ENCODE measurements around the gene TUB.

The TUB gene

GRCh38 chr11:8083871-8084281 is 2.9 kb downstream of the TUB start:
- DNase-seq (ENCODE audit: low read depth, low spot score) = no peak
- Histone ChIP-seq H3K9me3 (ENCODE audit: control insufficient read depth, insufficient read depth, low read length) (no peaks in the 10 kb centered on the region), H3K4me1 (ENCODE audit: control insufficient read depth, insufficient read depth, low read length) (peaks cover 19% of the 10 kb centered on the region), H3K36me3 (ENCODE audit: control insufficient read depth, insufficient read depth, low read length) (no peaks in the 10 kb centered on the region), H3K27me3 (ENCODE audit: control insufficient read depth, insufficient read depth, low read length) (no peaks in the 10 kb centered on the region; the same call in 1 of the 2 replicates), H3K4me3 (ENCODE audit: low read length) (no peak overlapping the region), H3K27ac (ENCODE audit: low read length) (no peak overlapping the region)
- no CpG with 5 or more reads among the region's 1 CpG for WGBS (ENCODE audit: insufficient coverage, insufficient read length)

- Histone ChIP-seq H3K4me1 (ENCODE audit: control insufficient read depth, insufficient read depth, low read length) (peaks cover 19% of the 10 kb centered on the region), H3K36me3 (ENCODE audit: control insufficient read depth, insufficient read depth, low read length) (no peaks in the 10 kb centered on the region), H3K27ac (ENCODE audit: low read length) (no peak overlapping the region), H3K27me3 (ENCODE audit: control insufficient read depth, insufficient read depth, low read length) (no peaks in the 10 kb centered on the region; the same call in 1 of the 2 replicates), H3K9me3 (ENCODE audit: control insufficient read depth, insufficient read depth, low read length) (no peaks in the 10 kb centered on the region), H3K4me3 (ENCODE audit: low read length) (no peak overlapping the region)
- WGBS (ENCODE audit: insufficient coverage, insufficient read length) = no CpG with 5 or more reads among the region's 6 CpGs
- DNase-seq (ENCODE audit: low read depth, low spot score) = no peak
Measured at GRCh38 chr11:8084352-8084751, 3.3 kb downstream of the TUB start.

- WGBS (ENCODE audit: insufficient coverage, insufficient read length) = no CpG with 5 or more reads among the region's 11 CpGs
- Histone ChIP-seq H3K4me3 (ENCODE audit: low read length) (no peak overlapping the region), H3K27me3 (ENCODE audit: control insufficient read depth, insufficient read depth, low read length) (no peaks in the 10 kb centered on the region; the same call in 1 of the 2 replicates), H3K36me3 (ENCODE audit: control insufficient read depth, insufficient read depth, low read length) (no peaks in the 10 kb centered on the region), H3K4me1 (ENCODE audit: control insufficient read depth, insufficient read depth, low read length) (peaks cover 19% of the 10 kb centered on the region), H3K9me3 (ENCODE audit: control insufficient read depth, insufficient read depth, low read length) (no peaks in the 10 kb centered on the region), H3K27ac (ENCODE audit: low read length) (no peak overlapping the region)
- no peak for DNase-seq (ENCODE audit: low read depth, low spot score)
Measured at GRCh38 chr11:8085011-8085645, 4.1 kb downstream of the TUB start.

GRCh38 chr11:8086001-8086479 is 5.0 kb downstream of the TUB start:
- Histone ChIP-seq H3K36me3 (ENCODE audit: control insufficient read depth, insufficient read depth, low read length) (no peaks in the 10 kb centered on the region), H3K4me1 (ENCODE audit: control insufficient read depth, insufficient read depth, low read length) (peaks cover 19% of the 10 kb centered on the region), H3K27me3 (ENCODE audit: control insufficient read depth, insufficient read depth, low read length) (no peaks in the 10 kb centered on the region; the same call in 1 of the 2 replicates), H3K4me3 (ENCODE audit: low read length) (no peak overlapping the region), H3K27ac (ENCODE audit: low read length) (no peak overlapping the region), H3K9me3 (ENCODE audit: control insufficient read depth, insufficient read depth, low read length) (no peaks in the 10 kb centered on the region)
- no CpG with 5 or more reads among the region's 8 CpGs for WGBS (ENCODE audit: insufficient coverage, insufficient read length)
- no peak for DNase-seq (ENCODE audit: low read depth, low spot score)

GRCh38 chr11:8086571-8086970 is 5.6 kb downstream of the TUB start:
- DNase-seq (ENCODE audit: low read depth, low spot score) = no peak
- no CpG with 5 or more reads among the region's 7 CpGs for WGBS (ENCODE audit: insufficient coverage, insufficient read length)
- Histone ChIP-seq H3K9me3 (ENCODE audit: control insufficient read depth, insufficient read depth, low read length) (no peaks in the 10 kb centered on the region), H3K27me3 (ENCODE audit: control insufficient read depth, insufficient read depth, low read length) (no peaks in the 10 kb centered on the region; the same call in 1 of the 2 replicates), H3K4me3 (ENCODE audit: low read length) (no peak overlapping the region), H3K4me1 (ENCODE audit: control insufficient read depth, insufficient read depth, low read length) (peaks cover 18% of the 10 kb centered on the region), H3K36me3 (ENCODE audit: control insufficient read depth, insufficient read depth, low read length) (no peaks in the 10 kb centered on the region), H3K27ac (ENCODE audit: low read length) (no peak overlapping the region)

- Histone ChIP-seq H3K4me3 (ENCODE audit: low read length) (no peak overlapping the region), H3K4me1 (ENCODE audit: control insufficient read depth, insufficient read depth, low read length) (peaks cover 15% of the 10 kb centered on the region), H3K27ac (ENCODE audit: low read length) (no peak overlapping the region), H3K9me3 (ENCODE audit: control insufficient read depth, insufficient read depth, low read length) (no peaks in the 10 kb centered on the region), H3K36me3 (ENCODE audit: control insufficient read depth, insufficient read depth, low read length) (no peaks in the 10 kb centered on the region), H3K27me3 (ENCODE audit: control insufficient read depth, insufficient read depth, low read length) (no peaks in the 10 kb centered on the region)
- DNase-seq (ENCODE audit: low read depth, low spot score) = no peak
- WGBS (ENCODE audit: insufficient coverage, insufficient read length) = no CpG with 5 or more reads among the region's 4 CpGs
Measured at GRCh38 chr11:8087185-8087584, 6.2 kb downstream of the TUB start.

- Histone ChIP-seq H3K4me3 (ENCODE audit: low read length) (no peak overlapping the region), H3K4me1 (ENCODE audit: control insufficient read depth, insufficient read depth, low read length) (peaks cover 15% of the 10 kb centered on the region), H3K36me3 (ENCODE audit: control insufficient read depth, insufficient read depth, low read length) (no peaks in the 10 kb centered on the region), H3K27me3 (ENCODE audit: control insufficient read depth, insufficient read depth, low read length) (no peaks in the 10 kb centered on the region), H3K27ac (ENCODE audit: low read length) (no peak overlapping the region), H3K9me3 (ENCODE audit: control insufficient read depth, insufficient read depth, low read length) (no peaks in the 10 kb centered on the region)
- no CpG with 5 or more reads among the region's 3 CpGs for WGBS (ENCODE audit: insufficient coverage, insufficient read length)
- DNase-seq (ENCODE audit: low read depth, low spot score) = no peak
Measured at GRCh38 chr11:8087756-8088155, 6.7 kb downstream of the TUB start.

- peaks cover 6% of the 10 kb centered on the region; the same call in 1 of the 2 replicates for H3K4me1 ChIP-seq (ENCODE audit: control insufficient read depth, insufficient read depth, low read length)
- WGBS (ENCODE audit: insufficient coverage, insufficient read length) = no CpG with 5 or more reads among the region's 17 CpGs
Measured at GRCh38 chr11:8089791-8090510, 8.9 kb downstream of the TUB start.

GRCh38 chr11:8090756-8091155 is 9.7 kb downstream of the TUB start:
- Histone ChIP-seq H3K27me3 (ENCODE audit: control insufficient read depth, insufficient read depth, low read length) (no peaks in the 10 kb centered on the region), H3K27ac (ENCODE audit: low read length) (no peak overlapping the region), H3K36me3 (ENCODE audit: control insufficient read depth, insufficient read depth, low read length) (peaks cover 8% of the 10 kb centered on the region; the same call in 1 of the 2 replicates), H3K9me3 (ENCODE audit: control insufficient read depth, insufficient read depth, low read length) (no peaks in the 10 kb centered on the region), H3K4me1 (ENCODE audit: control insufficient read depth, insufficient read depth, low read length) (peaks cover 3% of the 10 kb centered on the region; the same call in 1 of the 2 replicates), H3K4me3 (ENCODE audit: low read length) (no peak overlapping the region)
- WGBS (ENCODE audit: insufficient coverage, insufficient read length) = no CpG with 5 or more reads among the region's 5 CpGs
- peak; percentile 72 for DNase-seq (ENCODE audit: low read depth, low spot score)

More at GRCh38 chr11:8089791-8090510, 8.9 kb downstream of the TUB start:
- DNase-seq (ENCODE audit: low read depth, low spot score) = no peak
- Histone ChIP-seq H3K9me3 (ENCODE audit: control insufficient read depth, insufficient read depth, low read length) (no peaks in the 10 kb centered on the region), H3K27me3 (ENCODE audit: control insufficient read depth, insufficient read depth, low read length) (no peaks in the 10 kb centered on the region), H3K27ac (ENCODE audit: low read length) (no peak overlapping the region), H3K4me3 (ENCODE audit: low read length) (no peak overlapping the region), H3K36me3 (ENCODE audit: control insufficient read depth, insufficient read depth, low read length) (peaks cover 5% of the 10 kb centered on the region; the same call in 1 of the 2 replicates)

GRCh38 chr11:8091721-8092120 is 10.7 kb downstream of the TUB start:
- Histone ChIP-seq H3K36me3 (ENCODE audit: control insufficient read depth, insufficient read depth, low read length) (peaks cover 8% of the 10 kb centered on the region; the same call in 1 of the 2 replicates), H3K9me3 (ENCODE audit: control insufficient read depth, insufficient read depth, low read length) (no peaks in the 10 kb centered on the region), H3K4me1 (ENCODE audit: control insufficient read depth, insufficient read depth, low read length) (peaks cover 3% of the 10 kb centered on the region; the same call in 1 of the 2 replicates), H3K27ac (ENCODE audit: low read length) (no peak overlapping the region), H3K27me3 (ENCODE audit: control insufficient read depth, insufficient read depth, low read length) (no peaks in the 10 kb centered on the region), H3K4me3 (ENCODE audit: low read length) (no peak overlapping the region)
- no peak for DNase-seq (ENCODE audit: low read depth, low spot score)
- WGBS (ENCODE audit: insufficient coverage, insufficient read length) = no CpG with 5 or more reads among the region's 5 CpGs
